GM03348 (cell line): ENCODE results near the gene STEAP1.

Experiments
- DNase-seq: peaks from one replicate; pipeline ENCODE4 v3.0.0; 2012; ENCODE audit warnings: low spot score

The STEAP1 gene

DNA sequence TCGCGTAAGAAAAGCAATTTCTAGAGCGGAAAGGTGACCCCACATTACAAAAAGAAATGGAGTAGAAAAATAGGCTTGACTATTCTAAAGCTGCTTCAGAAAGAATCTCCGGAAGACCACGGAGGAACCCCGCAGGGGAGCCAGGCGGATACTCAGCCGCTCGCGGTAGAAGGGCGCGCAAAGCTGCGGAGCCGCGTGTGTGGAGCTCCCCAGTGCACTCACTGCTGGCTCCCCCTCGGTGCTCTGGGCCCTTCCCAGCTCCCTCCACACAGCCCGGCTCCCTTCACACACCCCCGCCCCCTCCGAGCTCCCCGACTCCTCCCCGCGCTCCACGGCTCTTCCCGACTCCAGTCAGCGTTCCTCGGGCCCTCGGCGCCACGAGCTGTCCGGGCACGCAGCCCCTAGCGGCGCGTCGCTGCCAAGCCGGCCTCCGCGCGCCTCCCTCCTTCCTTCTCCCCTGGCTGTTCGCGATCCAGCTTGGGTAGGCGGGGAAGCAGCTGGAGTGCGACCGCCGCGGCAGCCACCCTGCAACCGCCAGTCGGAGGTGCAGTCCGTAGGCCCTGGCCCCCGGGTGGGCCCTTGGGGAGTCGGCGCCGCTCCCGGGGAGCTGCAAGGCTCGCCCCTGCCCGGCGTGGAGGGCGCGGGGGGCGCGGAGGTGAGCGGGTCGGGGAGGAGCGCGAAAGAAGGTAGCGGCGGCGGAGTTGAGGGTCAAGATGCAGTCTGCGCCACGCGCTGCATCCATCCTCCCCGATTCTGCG, 57.3 kb downstream of the STEAP1 start, which contains the start of gene STEAP2:
Gene STEAP2, plus strand, starts transcription at position 350 of the 758 bp plus-strand sequence. CDS start 13,343 bp downstream, outside the sequence.
- peak; percentile 95 for DNase-seq

DNA sequence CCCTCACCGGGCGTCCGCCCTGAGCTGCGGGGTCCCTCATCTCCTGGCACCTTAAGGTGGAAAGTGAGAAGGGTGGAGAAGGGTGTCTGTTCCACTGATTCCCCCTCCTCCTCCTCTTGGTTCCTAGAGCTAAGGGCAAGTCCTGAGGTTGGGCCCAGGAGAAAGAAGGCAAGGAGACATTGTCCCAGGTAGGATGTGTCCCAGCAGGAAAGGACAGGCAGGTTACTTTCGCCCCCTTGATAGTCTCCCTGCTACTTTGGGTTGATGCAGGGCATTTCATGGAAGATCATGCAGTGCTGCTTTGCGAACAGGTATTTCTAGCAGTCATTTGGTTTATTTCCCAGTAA, 57.9 kb downstream of the STEAP1 start:
- no peak for DNase-seq

DNA sequence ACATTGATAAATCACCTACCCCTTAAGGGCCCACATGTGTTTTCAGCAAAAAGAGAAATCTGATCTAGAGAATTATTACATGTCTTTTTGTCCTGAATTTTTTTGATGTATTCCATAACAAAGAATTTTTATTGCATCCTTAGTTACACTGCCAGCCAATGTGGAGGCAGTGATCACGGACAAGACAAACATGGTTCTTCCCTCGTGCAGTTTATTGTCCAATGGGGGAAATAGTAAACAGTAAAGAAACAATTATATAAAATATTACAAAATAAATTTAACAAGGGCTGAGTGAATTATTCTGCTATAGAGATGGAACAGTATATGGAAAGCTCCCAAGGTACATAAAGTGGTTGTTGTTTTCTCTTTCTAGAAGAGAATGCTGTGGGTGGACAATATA, 59.3 kb downstream of the STEAP1 start:
- no peak for DNase-seq
